Measurements from ENCODE around the gene APOH.

DNA sequence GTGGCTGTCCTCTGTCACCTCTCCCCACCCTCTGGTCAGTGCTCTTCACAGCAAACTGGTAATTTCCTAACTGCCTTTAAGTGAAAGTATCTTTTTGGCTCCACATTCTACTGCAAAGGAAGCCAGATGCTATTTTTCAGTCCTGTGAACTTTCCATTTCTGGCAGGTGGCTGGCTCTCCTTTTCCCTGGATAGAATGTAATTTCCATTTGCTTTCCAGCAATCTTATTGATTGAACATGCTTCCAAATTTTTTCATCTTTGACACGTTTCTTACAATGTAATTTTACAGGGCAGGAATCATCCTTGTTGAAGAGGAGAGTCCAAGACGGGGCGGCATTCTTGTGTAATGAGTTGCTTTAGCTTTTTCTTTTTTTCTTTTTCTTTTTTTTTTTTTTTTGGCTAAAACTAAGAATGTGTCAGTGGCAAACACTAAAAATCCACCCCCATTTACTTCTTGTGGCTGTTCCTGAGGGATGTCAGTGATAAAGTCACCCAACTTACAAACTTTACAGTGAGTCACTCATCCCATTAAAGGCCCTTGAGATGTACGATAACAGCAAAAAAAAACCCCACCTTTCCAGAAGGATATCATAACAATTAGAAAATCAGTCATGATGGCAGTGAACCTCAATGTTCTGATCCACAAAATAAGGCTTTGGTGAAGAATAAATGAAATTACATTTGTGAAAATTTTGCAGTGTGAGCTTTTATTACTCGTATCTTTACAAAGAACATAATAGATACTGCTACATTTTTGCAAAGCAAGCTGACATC, 43.8 kb upstream of the APOH start:
- TF ChIP-seq, protein P1, sequence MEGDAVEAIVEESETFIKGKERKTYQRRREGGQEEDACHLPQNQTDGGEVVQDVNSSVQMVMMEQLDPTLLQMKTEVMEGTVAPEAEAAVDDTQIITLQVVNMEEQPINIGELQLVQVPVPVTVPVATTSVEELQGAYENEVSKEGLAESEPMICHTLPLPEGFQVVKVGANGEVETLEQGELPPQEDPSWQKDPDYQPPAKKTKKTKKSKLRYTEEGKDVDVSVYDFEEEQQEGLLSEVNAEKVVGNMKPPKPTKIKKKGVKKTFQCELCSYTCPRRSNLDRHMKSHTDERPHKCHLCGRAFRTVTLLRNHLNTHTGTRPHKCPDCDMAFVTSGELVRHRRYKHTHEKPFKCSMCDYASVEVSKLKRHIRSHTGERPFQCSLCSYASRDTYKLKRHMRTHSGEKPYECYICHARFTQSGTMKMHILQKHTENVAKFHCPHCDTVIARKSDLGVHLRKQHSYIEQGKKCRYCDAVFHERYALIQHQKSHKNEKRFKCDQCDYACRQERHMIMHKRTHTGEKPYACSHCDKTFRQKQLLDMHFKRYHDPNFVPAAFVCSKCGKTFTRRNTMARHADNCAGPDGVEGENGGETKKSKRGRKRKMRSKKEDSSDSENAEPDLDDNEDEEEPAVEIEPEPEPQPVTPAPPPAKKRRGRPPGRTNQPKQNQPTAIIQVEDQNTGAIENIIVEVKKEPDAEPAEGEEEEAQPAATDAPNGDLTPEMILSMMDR (IDR thresholded peaks at IDR 0.05): no peak
- TF ChIP-seq ZFX (IDR thresholded peaks at IDR 0.05; ENCODE audit: borderline replicate concordance): no peak
